Neural cell (in vitro differentiated cells): Measurements from ENCODE around the gene SHMT1. TPM values are rescaled to one million over a fixed set of nuclear protein-coding genes. Genes with fewer than 3 reads are reported as not detected.

Source experiments
- H2AFZ ChIP-seq: fragments of 200-600, 300-800 bp; sonication (generic), shearing (Covaris generic); 2 replicates; pipeline ENCODE4 v1.6.0; 2014; ENCODE audit warnings: low read depth, mild to moderate bottlenecking, antibody characterized with exemption, low read length, moderate library complexity
- H3F3A ChIP-seq: fragments of 200-600 bp; shearing (Covaris generic); 2 replicates; pipeline ENCODE4 v1.6.1; 2016; ENCODE audit warnings: mild to moderate bottlenecking, moderate library complexity, mixed read lengths, antibody characterized with exemption, low read length; ENCODE audit not compliant: insufficient read depth, poor library complexity, severe bottlenecking
- H3K27ac ChIP-seq: fragments of 200-600, 300-800 bp; sonication (generic), shearing (Covaris generic); 2 replicates; pipeline ENCODE4 v1.5.1; 2014; ENCODE audit warnings: mild to moderate bottlenecking, low read length, moderate library complexity
- H3K27me3 ChIP-seq: fragments of 300-800, 200-600 bp; sonication (generic), shearing (Covaris generic); 2 replicates; pipeline ENCODE4 v1.6.0; 2014; ENCODE audit warnings: mild to moderate bottlenecking, low read depth, low read length, moderate library complexity; ENCODE audit not compliant: insufficient read depth
- H3K36me3 ChIP-seq: fragments of 300-800, 200-600 bp; sonication (generic), shearing (Covaris generic); 2 replicates; pipeline ENCODE4 v1.5.1; 2014; ENCODE audit warnings: mild to moderate bottlenecking, antibody characterized with exemption, low read length, moderate library complexity; ENCODE audit not compliant: insufficient read depth
- H3K4me2 ChIP-seq: fragments of 300-800, 200-600 bp; sonication (generic), shearing (Covaris generic); 2 replicates; pipeline ENCODE4 v1.6.0; 2014; ENCODE audit warnings: mild to moderate bottlenecking, low read length
- H3K4me3 ChIP-seq: fragments of 300-800, 200-600 bp; sonication (generic), shearing (Covaris generic); 2 replicates; pipeline ENCODE4 v1.5.1; 2014; ENCODE audit warnings: mild to moderate bottlenecking, low read length, moderate library complexity
- H3K79me2 ChIP-seq: fragments of 200-600 bp; shearing (Covaris generic); replicated peaks from 2 replicates; pipeline ENCODE4 v1.6.0; 2014; ENCODE audit warnings: mild to moderate bottlenecking, low read length, moderate library complexity; ENCODE audit not compliant: insufficient read depth
- H3K9ac ChIP-seq: fragments of 300-800, 200-600 bp; sonication (generic), shearing (Covaris generic); 2 replicates; pipeline ENCODE4 v1.6.1; 2016; ENCODE audit warnings: mild to moderate bottlenecking, low read length, mixed read lengths
- H3K9me2 ChIP-seq: fragments of 200-600 bp; shearing (Covaris generic); 2 replicates; pipeline ENCODE4 v1.6.1; 2016; ENCODE audit warnings: mild to moderate bottlenecking, low read length, mixed read lengths; ENCODE audit not compliant: insufficient read depth
- H3K9me3 ChIP-seq: fragments of 200-600, 300-800 bp; sonication (generic), shearing (Covaris generic); 2 replicates; pipeline ENCODE4 v1.6.1; 2016; ENCODE audit warnings: mild to moderate bottlenecking, mixed run types, low read length, moderate library complexity, mixed read lengths
- H4K20me1 ChIP-seq: fragments of 200-600 bp; shearing (Covaris generic); 2 replicates; pipeline ENCODE4 v1.6.1; 2016; ENCODE audit warnings: mild to moderate bottlenecking, mixed run types; ENCODE audit not compliant: insufficient read depth
- CTCF ChIP-seq: fragments of 450-650 bp; IDR thresholded peaks from 2 replicates; pipeline ENCODE4 v1.5.1; 2014; ENCODE audit warnings: antibody characterized with exemption, mild to moderate bottlenecking, moderate library complexity; ENCODE audit not compliant: poor library complexity, severe bottlenecking
- EP300 ChIP-seq: fragments of 450-650 bp; conservative IDR thresholded peaks from 2 replicates; pipeline ENCODE4 v1.6.1; 2014; ENCODE audit warnings: antibody characterized with exemption, mild to moderate bottlenecking, moderate library complexity; ENCODE audit not compliant: poor library complexity, severe bottlenecking
- EZH2 ChIP-seq: fragments of 200-600, 300-800 bp; shearing (Covaris generic), sonication (generic); IDR thresholded peaks from 2 replicates; pipeline ENCODE4 v1.6.1; 2014; ENCODE audit warnings: antibody characterized with exemption, low read length, borderline replicate concordance, mild to moderate bottlenecking; ENCODE audit not compliant: insufficient read depth, poor library complexity, severe bottlenecking
- MXI1 ChIP-seq: fragments of 450-650 bp; conservative IDR thresholded peaks from 2 replicates; pipeline ENCODE4 v1.6.1; 2014; ENCODE audit warnings: antibody characterized with exemption, mild to moderate bottlenecking; ENCODE audit not compliant: poor library complexity, severe bottlenecking
- POLR2AphosphoS5 ChIP-seq: IDR thresholded peaks from 2 replicates; pipeline ENCODE4 v1.6.1; 2012
- RAD21 ChIP-seq: fragments of 450-650 bp; conservative IDR thresholded peaks from 2 replicates; pipeline ENCODE4 v1.6.1; 2014; ENCODE audit warnings: antibody characterized with exemption, mild to moderate bottlenecking, moderate library complexity
- REST ChIP-seq: IDR thresholded peaks from 2 replicates; pipeline ENCODE4 v1.6.1; 2012; ENCODE audit warnings: borderline replicate concordance
- SMC3 ChIP-seq: fragments of 450-650 bp; conservative IDR thresholded peaks from 2 replicates; pipeline ENCODE4 v1.6.1; 2014; ENCODE audit warnings: antibody characterized with exemption, mild to moderate bottlenecking, moderate library complexity; ENCODE audit not compliant: poor library complexity
- TAF1 ChIP-seq: IDR thresholded peaks from 2 replicates; pipeline ENCODE4 v1.6.1; 2012; ENCODE audit warnings: low read depth
- polyA plus RNA-seq: library from polyadenylated mRNA; depleted of rRNA; stranded (reverse); fragments of >200 nt; gene quantifications from 2 replicates; pipeline ENCODE4 v1.2.3, GENCODE V29; 2014

SHMT1 gene
- polyA plus RNA-seq, 1 donor from 2014 or later = 4.5 TPM

- peaks cover 2% of the 10 kb centered on the region for H3F3A ChIP-seq
- no peak overlapping the region for H3K4me2 ChIP-seq
- no peaks in the 10 kb centered on the region for H3K27me3 ChIP-seq
- no peaks in the 10 kb centered on the region for H3K36me3 ChIP-seq
- H4K20me1 ChIP-seq = no peaks in the 10 kb centered on the region
- TF ChIP-seq RAD21 = no peak
- TF ChIP-seq EZH2 = no peak
- TF ChIP-seq CTCF = no peak
- no peak for TF ChIP-seq MXI1
- TF ChIP-seq POLR2AphosphoS5 = no peak
- TF ChIP-seq EP300 = no peak
- H3K4me3 ChIP-seq = peak overlapping the region; percentile 47
- no peaks in the 10 kb centered on the region for H3K9me3 ChIP-seq
- H3K9me2 ChIP-seq = no peaks in the 10 kb centered on the region
- no peak overlapping the region for H2AFZ ChIP-seq
- peaks cover 29% of the 10 kb centered on the region for H3K79me2 ChIP-seq
- no peak overlapping the region for H3K9ac ChIP-seq
- H3K27ac ChIP-seq = no peak overlapping the region
Measured at GRCh38 chr17:18318771-18319450, 44.4 kb downstream of the SHMT1 start.

- TF ChIP-seq CTCF (no peak), REST (no peak), SMC3 (no peak), EP300 (no peak), RAD21 (no peak), POLR2AphosphoS5 (no peak), EZH2 (no peak), MXI1 (no peak), TAF1 (no peak)
- Histone ChIP-seq H3K9ac (no peak overlapping the region), H2AFZ (no peak overlapping the region), H3K27ac (no peak overlapping the region), H3K36me3 (no peaks in the 10 kb centered on the region), H3K4me3 (peak overlapping the region; percentile 46), H3K9me3 (no peaks in the 10 kb centered on the region), H3K79me2 (peaks cover 37% of the 10 kb centered on the region), H4K20me1 (no peaks in the 10 kb centered on the region), H3K9me2 (no peaks in the 10 kb centered on the region), H3K4me2 (peak overlapping the region; percentile 35), H3K27me3 (no peaks in the 10 kb centered on the region), H3F3A (peaks cover 4% of the 10 kb centered on the region)
Measured at GRCh38 chr17:18318117-18318516, 45.2 kb downstream of the SHMT1 start.
